SK-N-SH treated with all-trans-retinoic acid at 6 μM for 48 hours (cell line): ENCODE measurements around the gene ARF5.

Experiments used
- ATAC-seq: fragments of 200-7000 bp; cut with Tn5 transposase; 3 replicates; pipeline ENCODE4 v1.9.1; 2020; ENCODE audit warnings: mild to moderate bottlenecking, moderate library complexity
- ARNTL ChIP-seq: fragments of 450-650 bp; formaldehyde crosslinking; IDR thresholded peaks from 2 replicates; pipeline ENCODE4 v1.5.0; 2020; ENCODE audit warnings: low read depth, mild to moderate bottlenecking, moderate library complexity, borderline replicate concordance
- BACH2 ChIP-seq: fragments of 250-450 bp; sonication (Bioruptor Pico); IDR thresholded peaks from 2 replicates; pipeline ENCODE4 v1.9.0; 2021; ENCODE audit warnings: mild to moderate bottlenecking, borderline replicate concordance
- CREB5 ChIP-seq: fragments of 250-450 bp; sonication (Bioruptor Pico); IDR thresholded peaks from 2 replicates; pipeline ENCODE4 v1.5.1; 2020; ENCODE audit warnings: low read depth, mild to moderate bottlenecking, moderate library complexity
- CSDC2 ChIP-seq: fragments of 250-450 bp; sonication (Bioruptor Pico); IDR thresholded peaks from 2 replicates; pipeline ENCODE4 v1.5.0; 2020; ENCODE audit warnings: mild to moderate bottlenecking, moderate library complexity
- CSRNP3 ChIP-seq: fragments of 250-450 bp; sonication (Bioruptor Pico); IDR thresholded peaks from 2 replicates; pipeline ENCODE4 v1.5.1; 2021; ENCODE audit warnings: mild to moderate bottlenecking, moderate library complexity
- ESRRG ChIP-seq: fragments of 250-450 bp; sonication (Bioruptor Pico); IDR thresholded peaks from 2 replicates; pipeline ENCODE4 v1.6.1; 2021; ENCODE audit warnings: mild to moderate bottlenecking
- GLIS3 ChIP-seq: fragments of 250-450 bp; sonication (Bioruptor Pico); IDR thresholded peaks from 2 replicates; pipeline ENCODE4 v1.5.0; 2020; ENCODE audit warnings: mild to moderate bottlenecking, moderate library complexity
- ISL1 ChIP-seq: fragments of 250-450 bp; sonication (Bioruptor Pico); IDR thresholded peaks from 2 replicates; pipeline ENCODE4 v2.1.2; 2022; ENCODE audit warnings: mild to moderate bottlenecking, moderate library complexity
- OSR1 ChIP-seq: fragments of 250-450 bp; sonication (Bioruptor Pico); IDR thresholded peaks from 2 replicates; pipeline ENCODE4 v1.8.0; 2022; ENCODE audit warnings: moderate library complexity, mild to moderate bottlenecking, inconsistent platforms
- PATZ1 ChIP-seq: fragments of 250-450 bp; sonication (Bioruptor Pico); IDR thresholded peaks from 2 replicates; pipeline ENCODE4 v1.8.0; 2020; ENCODE audit warnings: mild to moderate bottlenecking, moderate library complexity, borderline replicate concordance
- POU6F1 ChIP-seq: fragments of 250-450 bp; sonication (Bioruptor Pico); IDR thresholded peaks from 2 replicates; pipeline ENCODE4 v1.8.0; 2021; ENCODE audit warnings: low read depth, mild to moderate bottlenecking, moderate library complexity, borderline replicate concordance
- PPARA ChIP-seq: fragments of 250-450 bp; sonication (Bioruptor Pico); IDR thresholded peaks from 2 replicates; pipeline ENCODE4 v1.5.0; 2020; ENCODE audit warnings: mild to moderate bottlenecking, borderline replicate concordance
- SNAI2 ChIP-seq: fragments of 250-450 bp; sonication (Bioruptor Pico); IDR thresholded peaks from 2 replicates; pipeline ENCODE4 v1.5.0; 2020; ENCODE audit warnings: mild to moderate bottlenecking, moderate library complexity
- TCF4 ChIP-seq: fragments of 250-450 bp; sonication (Bioruptor Pico); IDR thresholded peaks from 2 replicates; pipeline ENCODE4 v1.8.0; 2021; ENCODE audit warnings: mild to moderate bottlenecking, moderate library complexity, borderline replicate concordance
- TOX ChIP-seq: fragments of 250-450 bp; sonication (Bioruptor Pico); IDR thresholded peaks from 2 replicates; pipeline ENCODE4 v1.8.0; 2021; ENCODE audit warnings: mild to moderate bottlenecking, moderate library complexity, borderline replicate concordance
- TSHZ2 ChIP-seq: fragments of 250-450 bp; sonication (Bioruptor Pico); IDR thresholded peaks from 2 replicates; pipeline ENCODE4 v1.5.0; 2020; ENCODE audit warnings: mild to moderate bottlenecking, moderate library complexity
- ZC3H10 ChIP-seq: fragments of 250-450 bp; sonication (Bioruptor Pico); IDR thresholded peaks from 2 replicates; pipeline ENCODE4 v1.5.1; 2021; ENCODE audit warnings: mild to moderate bottlenecking, moderate library complexity
- ZFP3 ChIP-seq: fragments of 250-450 bp; sonication (Bioruptor Pico); IDR thresholded peaks from 2 replicates; pipeline ENCODE4 v1.5.0; 2020; ENCODE audit warnings: mild to moderate bottlenecking, moderate library complexity
- ZFP30 ChIP-seq: fragments of 450-650 bp; formaldehyde crosslinking; IDR thresholded peaks from 2 replicates; pipeline ENCODE4 v1.5.0; 2022; ENCODE audit warnings: mild to moderate bottlenecking, moderate library complexity
- ZNF565 ChIP-seq: fragments of 450-650 bp; formaldehyde crosslinking; conservative IDR thresholded peaks from 2 replicates; pipeline ENCODE4 v1.5.0; 2020; ENCODE audit warnings: low read depth, mild to moderate bottlenecking, moderate library complexity
- ZNF70 ChIP-seq: fragments of 450-650 bp; formaldehyde crosslinking; IDR thresholded peaks from 2 replicates; pipeline ENCODE4 v1.5.0; 2020; ENCODE audit warnings: mild to moderate bottlenecking, moderate library complexity
- ZNF8 ChIP-seq: fragments of 450-650 bp; formaldehyde crosslinking; IDR thresholded peaks from 2 replicates; pipeline ENCODE4 v1.5.0; 2020; ENCODE audit warnings: mild to moderate bottlenecking, moderate library complexity

ARF5 gene

GRCh38 chr7:127600885-127601284 is 12.7 kb downstream of the ARF5 start:
- ATAC-seq: no peak
- TF ChIP-seq OSR1 (CRISPR knock-in tag) (no peak), ZFP30 (CRISPR knock-in tag) (no peak), GLIS3 (CRISPR knock-in tag) (no peak), BACH2 (CRISPR knock-in tag) (no peak), ZNF8 (CRISPR knock-in tag) (no peak), PPARA (CRISPR knock-in tag) (no peak), CSDC2 (CRISPR knock-in tag) (no peak), ESRRG (CRISPR knock-in tag) (no peak), ARNTL (CRISPR knock-in tag) (no peak), TOX (CRISPR knock-in tag) (no peak), CREB5 (CRISPR knock-in tag) (no peak)

GRCh38 chr7:127608446-127608845 is 20.2 kb downstream of the ARF5 start:
- no peak for ATAC-seq
- TF ChIP-seq TCF4 (CRISPR knock-in tag) (no peak), PPARA (CRISPR knock-in tag) (no peak), OSR1 (CRISPR knock-in tag) (no peak), TSHZ2 (no peak), ZNF70 (no peak), ZFP3 (no peak), PATZ1 (CRISPR knock-in tag) (no peak), CSRNP3 (no peak), POU6F1 (CRISPR knock-in tag) (no peak), CSDC2 (CRISPR knock-in tag) (no peak), ZC3H10 (CRISPR knock-in tag) (no peak), ZFP30 (CRISPR knock-in tag) (no peak), TOX (CRISPR knock-in tag) (no peak), ZNF565 (no peak), ESRRG (CRISPR knock-in tag) (no peak), ZNF8 (CRISPR knock-in tag) (no peak), CREB5 (CRISPR knock-in tag) (no peak)

GRCh38 chr7:127609297-127609696 is 21.1 kb downstream of the ARF5 start:
- TF ChIP-seq ISL1 (CRISPR knock-in tag): no peak
- no peak for TF ChIP-seq SNAI2 (CRISPR knock-in tag)
- TF ChIP-seq TCF4 (CRISPR knock-in tag): no peak
- no peak for TF ChIP-seq POU6F1 (CRISPR knock-in tag)
- TF ChIP-seq CSRNP3: no peak
- no peak for TF ChIP-seq ZFP30 (CRISPR knock-in tag)
- ATAC-seq: no peak
